GM12865 (cell line): ENCODE results near the gene NCS1.

ENCODE experiments used
- DNase-seq: peaks from one replicate; pipeline ENCODE4 v3.0.0; 2010; ENCODE audit warnings: low read depth
- H3K4me3 ChIP-seq: 2 replicates; pipeline ENCODE4 v1.5.1; 2011; ENCODE audit warnings: mild to moderate bottlenecking, low read depth, low read length, control low read depth
- CTCF ChIP-seq: IDR thresholded peaks from 2 replicates; pipeline ENCODE4 v1.5.1; 2011; ENCODE audit warnings: low read length, control low read depth, low read depth, inconsistent platforms; ENCODE audit not compliant: insufficient read depth; ENCODE audit errors: missing control alignments

Gene NCS1

GRCh38 chr9:130147198-130147597 lies 25.0 kb upstream of the NCS1 start:
- H3K4me3 ChIP-seq = no peak overlapping the region
- TF ChIP-seq CTCF = no peak
- no peak for DNase-seq

- no peak overlapping the region for H3K4me3 ChIP-seq
- TF ChIP-seq CTCF = no peak
- DNase-seq = no peak
Observed at GRCh38 chr9:130147910-130148309, 24.3 kb upstream of the NCS1 start.

- no peak for TF ChIP-seq CTCF
- no peak for DNase-seq
- no peak overlapping the region for H3K4me3 ChIP-seq
Observed at GRCh38 chr9:130149031-130149430, 23.2 kb upstream of the NCS1 start.

- no peak for DNase-seq
- no peak overlapping the region for H3K4me3 ChIP-seq
- TF ChIP-seq CTCF = no peak
Observed at GRCh38 chr9:130149654-130150286, 22.4 kb upstream of the NCS1 start.

GRCh38 chr9:130150779-130151382 lies 21.3 kb upstream of the NCS1 start:
- no peak overlapping the region for H3K4me3 ChIP-seq
- DNase-seq = no peak
- TF ChIP-seq CTCF = no peak

- H3K4me3 ChIP-seq = no peak overlapping the region
- no peak for TF ChIP-seq CTCF
- no peak for DNase-seq
Observed at GRCh38 chr9:130154816-130155215, 17.4 kb upstream of the NCS1 start.

- no peak overlapping the region for H3K4me3 ChIP-seq
- DNase-seq = no peak
- no peak for TF ChIP-seq CTCF
Observed at GRCh38 chr9:130155647-130156046, 16.6 kb upstream of the NCS1 start.
